ENCODE results near the gene CPEB2.

The CPEB2 gene

DNA sequence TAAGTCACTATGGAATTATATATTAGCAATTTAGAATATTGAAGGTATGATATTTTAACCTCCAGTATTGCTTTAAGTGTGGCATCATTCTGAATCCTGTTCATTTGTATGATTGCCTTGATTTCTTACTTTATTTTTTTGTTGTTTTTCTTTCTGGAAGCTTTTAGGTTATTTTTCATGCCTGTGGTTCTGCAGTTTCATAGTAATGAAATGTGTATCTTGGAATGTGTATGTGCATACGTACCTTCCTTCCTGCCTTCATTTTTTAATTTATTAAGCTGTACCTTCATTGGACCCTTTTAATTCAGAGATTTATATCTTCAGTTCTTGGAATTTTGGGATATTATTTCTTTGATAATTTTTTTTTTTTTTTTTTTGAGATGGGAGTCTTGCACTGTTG lies 22.1 kb downstream of the CPEB2 start:
- Mint-ChIP-seq H3K9me3 (no peaks in the 10 kb centered on the region), H3K4me3 (no peak overlapping the region), H3K36me3 (peaks cover 37% of the 10 kb centered on the region), H3K27ac (no peak overlapping the region), H3K4me1 (peaks cover 45% of the 10 kb centered on the region)
- ATAC-seq (no peak), DNase-seq (ENCODE audit: low spot score in 2 of 2) (no peak)

GRCh38 chr4:15025693-15026092 lies 23.4 kb downstream of the CPEB2 start:
- peaks cover 29% of the 10 kb centered on the region for H3K36me3 Mint-ChIP-seq
- DNase-seq (ENCODE audit: low spot score in 2 of 2): no peak
- H3K27ac Mint-ChIP-seq: no peak overlapping the region
- no peak overlapping the region for H3K4me3 Mint-ChIP-seq
- no peak for ATAC-seq
- H3K4me1 Mint-ChIP-seq: peaks cover 39% of the 10 kb centered on the region
- H3K9me3 Mint-ChIP-seq: no peaks in the 10 kb centered on the region

DNA sequence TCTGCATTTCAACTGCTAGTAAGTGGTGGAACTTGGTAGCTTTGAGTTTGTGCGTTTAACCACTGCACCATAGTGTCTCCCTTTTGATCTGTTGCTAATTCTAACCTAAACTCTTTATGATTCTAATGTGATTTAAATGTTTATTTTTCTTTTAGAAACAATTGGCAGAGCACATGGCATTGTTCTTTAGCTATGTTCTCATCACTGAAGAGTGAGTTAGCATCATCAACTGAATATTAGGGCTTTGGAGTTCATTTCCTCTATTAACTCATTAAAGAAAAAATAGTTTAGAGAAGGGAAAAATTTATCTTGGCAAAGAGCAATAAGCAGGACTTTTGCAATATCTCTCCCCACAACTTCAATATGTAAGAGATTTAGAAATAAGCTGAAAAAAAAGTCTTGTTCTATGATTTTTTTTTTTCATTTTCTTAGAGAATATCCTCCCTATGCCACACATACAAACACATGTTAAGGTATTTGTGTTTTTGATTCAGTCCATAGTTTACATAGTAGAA lies 25.7 kb downstream of the CPEB2 start:
- H3K27ac Mint-ChIP-seq: no peak overlapping the region
- peaks cover 23% of the 10 kb centered on the region for H3K4me1 Mint-ChIP-seq
- peaks cover 32% of the 10 kb centered on the region for H3K36me3 Mint-ChIP-seq
- no peak overlapping the region for H3K4me3 Mint-ChIP-seq
- ATAC-seq: no peak
- no peak for DNase-seq (ENCODE audit: low spot score in 2 of 2)
- no peaks in the 10 kb centered on the region for H3K9me3 Mint-ChIP-seq

- no peak for ATAC-seq
- Mint-ChIP-seq H3K4me1 (peaks cover 35% of the 10 kb centered on the region), H3K4me3 (no peak overlapping the region), H3K9me3 (no peaks in the 10 kb centered on the region), H3K27ac (no peak overlapping the region), H3K36me3 (peaks cover 40% of the 10 kb centered on the region)
- no peak for DNase-seq (ENCODE audit: low spot score in 2 of 2)
Observed at GRCh38 chr4:15031197-15031596, 28.9 kb downstream of the CPEB2 start.

- DNase-seq (ENCODE audit: low spot score in 2 of 2): no peak
- no peak for ATAC-seq
- Mint-ChIP-seq H3K27ac (no peak overlapping the region), H3K9me3 (no peaks in the 10 kb centered on the region), H3K4me3 (no peak overlapping the region), H3K4me1 (peaks cover 34% of the 10 kb centered on the region), H3K36me3 (peaks cover 38% of the 10 kb centered on the region)
Observed at GRCh38 chr4:15031993-15032675, 29.9 kb downstream of the CPEB2 start.

GRCh38 chr4:15034071-15034764 lies 31.9 kb downstream of the CPEB2 start:
- Mint-ChIP-seq H3K27ac (peak overlapping the region; percentile 72), H3K4me3 (peak overlapping the region; percentile 24), H3K36me3 (peaks cover 31% of the 10 kb centered on the region), H3K4me1 (peaks cover 24% of the 10 kb centered on the region), H3K9me3 (no peaks in the 10 kb centered on the region)
- ATAC-seq: no peak
- DNase-seq (ENCODE audit: low spot score in 2 of 2): no peak

DNA sequence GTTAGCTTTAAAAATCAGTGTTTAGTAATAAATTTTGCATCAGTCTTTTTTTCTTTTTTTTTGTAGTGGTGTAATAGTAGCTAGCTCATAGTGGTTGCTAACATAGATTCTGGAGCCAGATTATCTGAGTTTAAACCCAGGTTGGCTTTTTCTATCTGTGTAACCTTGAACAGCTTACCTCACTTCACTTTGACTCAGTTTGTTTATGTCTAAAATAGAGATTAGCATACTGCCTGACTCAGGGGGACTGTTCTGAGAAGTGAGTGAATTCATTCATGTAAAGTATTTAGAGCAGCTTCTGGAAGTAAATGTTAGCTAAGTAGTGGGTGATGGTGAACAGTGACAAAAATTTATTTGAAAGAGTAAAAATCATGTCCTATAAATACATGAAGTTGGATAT lies 32.9 kb downstream of the CPEB2 start:
- DNase-seq (ENCODE audit: low spot score in 2 of 2) (no peak), ATAC-seq (peak; percentile 100)
- Mint-ChIP-seq H3K4me1 (peaks cover 19% of the 10 kb centered on the region), H3K9me3 (no peaks in the 10 kb centered on the region), H3K27ac (no peak overlapping the region), H3K36me3 (peaks cover 31% of the 10 kb centered on the region), H3K4me3 (no peak overlapping the region)

- H3K4me1 Mint-ChIP-seq: peaks cover 23% of the 10 kb centered on the region
- DNase-seq (ENCODE audit: low spot score in 2 of 2): no peak
- no peak overlapping the region for H3K27ac Mint-ChIP-seq
- peaks cover 49% of the 10 kb centered on the region for H3K36me3 Mint-ChIP-seq
- no peak for ATAC-seq
- no peak overlapping the region for H3K4me3 Mint-ChIP-seq
- H3K9me3 Mint-ChIP-seq: no peaks in the 10 kb centered on the region
Observed at GRCh38 chr4:15037923-15038541, 35.8 kb downstream of the CPEB2 start.

GRCh38 chr4:15040916-15041463 lies 38.7 kb downstream of the CPEB2 start:
- DNase-seq (ENCODE audit: low spot score in 2 of 2) (no peak), ATAC-seq (no peak)
- Mint-ChIP-seq H3K4me3 (no peak overlapping the region), H3K36me3 (peaks cover 28% of the 10 kb centered on the region), H3K4me1 (peaks cover 5% of the 10 kb centered on the region), H3K9me3 (no peaks in the 10 kb centered on the region), H3K27ac (no peak overlapping the region)

- no peak for DNase-seq (ENCODE audit: low spot score in 2 of 2)
- Mint-ChIP-seq H3K27ac (no peak overlapping the region), H3K4me1 (peaks cover 5% of the 10 kb centered on the region), H3K9me3 (no peaks in the 10 kb centered on the region), H3K4me3 (no peak overlapping the region), H3K36me3 (peaks cover 28% of the 10 kb centered on the region)
- ATAC-seq: no peak
Observed at GRCh38 chr4:15042529-15043167, 40.4 kb downstream of the CPEB2 start.

- H3K4me1 Mint-ChIP-seq: peaks cover 5% of the 10 kb centered on the region
- H3K36me3 Mint-ChIP-seq: peaks cover 30% of the 10 kb centered on the region
- H3K4me3 Mint-ChIP-seq: no peak overlapping the region
- ATAC-seq (no peak), DNase-seq (ENCODE audit: low spot score in 2 of 2) (no peak)
- no peak overlapping the region for H3K27ac Mint-ChIP-seq
- no peaks in the 10 kb centered on the region for H3K9me3 Mint-ChIP-seq
Observed at GRCh38 chr4:15043226-15043625, 40.9 kb downstream of the CPEB2 start.

DNA sequence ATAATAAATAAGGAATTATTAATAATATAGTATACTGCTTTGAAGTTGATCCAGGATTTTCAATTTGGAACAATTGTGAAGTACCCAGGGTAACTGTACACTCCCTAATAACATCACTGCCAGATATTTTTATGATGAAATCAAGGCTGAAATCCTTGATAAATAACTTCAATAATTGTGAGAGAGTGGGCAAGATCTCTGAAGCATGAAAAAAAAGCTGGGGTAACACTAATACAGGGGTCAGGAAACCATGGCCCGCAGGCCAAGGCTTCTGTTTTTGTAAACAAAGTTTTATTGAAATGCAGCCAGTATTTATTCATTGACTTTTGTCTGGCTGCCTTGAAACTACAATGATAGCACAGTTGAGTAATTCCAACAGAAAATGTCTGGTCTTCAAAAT lies 41.6 kb downstream of the CPEB2 start:
- H3K27ac Mint-ChIP-seq: no peak overlapping the region
- H3K9me3 Mint-ChIP-seq: no peaks in the 10 kb centered on the region
- ATAC-seq (no peak), DNase-seq (ENCODE audit: low spot score in 2 of 2) (no peak)
- peaks cover 29% of the 10 kb centered on the region for H3K36me3 Mint-ChIP-seq
- no peak overlapping the region for H3K4me3 Mint-ChIP-seq
- H3K4me1 Mint-ChIP-seq: peaks cover 5% of the 10 kb centered on the region

DNA sequence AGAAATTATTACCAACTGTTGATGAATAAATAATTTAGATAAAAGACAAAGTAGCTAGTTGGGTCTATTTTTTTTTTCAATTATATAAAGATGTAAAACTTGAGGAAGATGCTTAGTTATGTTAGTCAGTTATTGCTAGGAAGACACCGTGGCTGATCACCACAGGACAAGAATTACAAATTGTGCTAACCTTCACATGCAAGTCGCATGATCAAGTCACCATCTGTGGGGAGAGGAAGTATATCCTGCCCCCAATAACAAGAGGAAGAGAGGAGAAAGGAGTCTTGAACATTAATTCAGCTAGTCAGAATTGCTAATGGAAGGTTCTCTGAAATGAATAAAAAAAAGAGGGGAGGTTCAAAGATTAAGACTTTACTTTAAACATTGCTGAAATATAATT lies 52.3 kb downstream of the CPEB2 start:
- H3K36me3 Mint-ChIP-seq: peaks cover 30% of the 10 kb centered on the region
- H3K27ac Mint-ChIP-seq: no peak overlapping the region
- DNase-seq (ENCODE audit: low spot score in 2 of 2) (no peak), ATAC-seq (no peak)
- no peaks in the 10 kb centered on the region for H3K9me3 Mint-ChIP-seq
- no peaks in the 10 kb centered on the region for H3K4me1 Mint-ChIP-seq
- no peak overlapping the region for H3K4me3 Mint-ChIP-seq

- no peak for DNase-seq (ENCODE audit: low spot score in 2 of 2)
Observed at GRCh38 chr4:15060213-15060612, 57.9 kb downstream of the CPEB2 start.

GRCh38 chr4:15063341-15063740 lies 61.1 kb downstream of the CPEB2 start:
- DNase-seq (ENCODE audit: low spot score in 2 of 2) (no peak), ATAC-seq (no peak)
- Mint-ChIP-seq H3K4me3 (no peak overlapping the region), H3K27ac (no peak overlapping the region), H3K4me1 (no peaks in the 10 kb centered on the region), H3K9me3 (no peaks in the 10 kb centered on the region), H3K36me3 (peaks cover 16% of the 10 kb centered on the region)

More at GRCh38 chr4:15060213-15060612, 57.9 kb downstream of the CPEB2 start:
- H3K9me3 Mint-ChIP-seq: no peaks in the 10 kb centered on the region
- no peak overlapping the region for H3K27ac Mint-ChIP-seq
- peaks cover 8% of the 10 kb centered on the region for H3K36me3 Mint-ChIP-seq
- no peak for ATAC-seq
- no peaks in the 10 kb centered on the region for H3K4me1 Mint-ChIP-seq
- no peak overlapping the region for H3K4me3 Mint-ChIP-seq

All from stimulated activated effector memory CD8-positive, alpha-beta T cell treated with anti-CD3 and anti-CD28 coated beads, Interleukin-12 subunit alpha, Interleukin-12 subunit beta, amount 100 ng/mL, for 72 hours (primary cell).